ENCODE data around the gene HRH3. TPM values are rescaled to one million over a fixed set of nuclear protein-coding genes. Genes with fewer than 3 reads are reported as not detected.

The HRH3 gene
- total RNA-seq, 1 donor: not detected

DNA sequence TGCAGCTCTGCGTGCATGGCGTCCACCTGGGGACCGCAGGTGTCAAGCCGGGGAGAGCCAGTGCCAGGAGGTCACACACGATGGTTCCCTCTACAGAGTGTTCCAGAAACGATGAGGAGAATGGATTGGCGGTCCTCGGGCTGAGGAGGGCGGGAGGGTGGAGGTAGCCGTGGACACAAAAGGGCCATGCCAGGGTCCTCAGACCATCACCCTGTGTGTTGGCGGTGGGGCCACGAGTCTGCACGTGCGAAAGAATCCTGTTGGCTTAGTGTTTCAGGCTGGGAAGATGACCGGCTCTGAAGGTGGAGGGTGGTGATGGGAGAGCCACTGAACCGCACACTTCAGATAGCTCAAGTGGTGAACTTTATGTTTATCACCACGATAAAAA is 13.7 kb downstream of the HRH3 start:
- H3K4me1 ChIP-seq (ENCODE audit: insufficient read depth, low read length): no peaks in the 10 kb centered on the region
- no peaks in the 10 kb centered on the region for H3K9me3 ChIP-seq (ENCODE audit: low read depth, low read length)
- no peaks in the 10 kb centered on the region for H3K27me3 ChIP-seq (ENCODE audit: insufficient read depth, low read length)
- H3K4me3 ChIP-seq (ENCODE audit: low read length): no peak overlapping the region

DNA sequence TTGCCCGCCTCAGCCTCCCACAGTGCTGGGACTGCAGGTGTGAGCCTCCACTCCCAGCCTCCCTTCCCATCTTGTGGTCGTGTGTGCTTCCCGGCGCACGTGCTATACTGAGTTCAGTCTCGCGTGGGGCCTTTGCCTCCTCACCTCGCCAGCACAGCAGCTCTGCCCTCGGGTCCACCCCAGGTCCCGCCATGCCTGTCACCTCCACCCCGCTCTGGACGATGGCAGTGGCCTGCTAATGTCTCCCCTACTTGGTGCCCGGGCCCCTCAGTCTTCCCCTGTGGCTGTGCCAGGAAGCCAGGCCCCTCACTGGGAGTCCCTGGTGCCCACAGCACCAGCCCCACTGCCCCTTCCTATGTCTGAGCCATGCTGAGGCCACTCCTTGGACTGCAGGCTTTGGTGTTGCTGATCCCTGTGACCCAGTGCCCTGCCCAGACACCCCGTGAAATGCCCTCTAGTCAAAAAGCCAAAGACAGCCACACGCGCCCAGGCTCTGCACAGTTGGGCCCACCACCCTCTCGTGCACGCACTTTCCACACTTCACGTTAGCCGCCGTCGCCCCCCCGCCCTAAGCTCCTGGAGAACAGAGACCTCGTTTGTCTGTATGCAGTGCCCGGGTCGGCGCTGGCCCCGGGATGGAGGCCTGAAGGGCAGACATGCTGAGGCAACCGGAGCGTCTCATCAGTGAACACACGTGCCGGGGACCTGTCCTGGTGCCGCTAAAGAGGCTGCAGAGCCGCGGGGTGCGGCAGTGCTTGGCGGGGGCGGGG is 14.3 kb downstream of the HRH3 start:
- no peaks in the 10 kb centered on the region for H3K4me1 ChIP-seq (ENCODE audit: insufficient read depth, low read length)
- H3K4me3 ChIP-seq (ENCODE audit: low read length): no peak overlapping the region
- H3K27me3 ChIP-seq (ENCODE audit: insufficient read depth, low read length): no peaks in the 10 kb centered on the region
- no peaks in the 10 kb centered on the region for H3K9me3 ChIP-seq (ENCODE audit: low read depth, low read length)

DNA sequence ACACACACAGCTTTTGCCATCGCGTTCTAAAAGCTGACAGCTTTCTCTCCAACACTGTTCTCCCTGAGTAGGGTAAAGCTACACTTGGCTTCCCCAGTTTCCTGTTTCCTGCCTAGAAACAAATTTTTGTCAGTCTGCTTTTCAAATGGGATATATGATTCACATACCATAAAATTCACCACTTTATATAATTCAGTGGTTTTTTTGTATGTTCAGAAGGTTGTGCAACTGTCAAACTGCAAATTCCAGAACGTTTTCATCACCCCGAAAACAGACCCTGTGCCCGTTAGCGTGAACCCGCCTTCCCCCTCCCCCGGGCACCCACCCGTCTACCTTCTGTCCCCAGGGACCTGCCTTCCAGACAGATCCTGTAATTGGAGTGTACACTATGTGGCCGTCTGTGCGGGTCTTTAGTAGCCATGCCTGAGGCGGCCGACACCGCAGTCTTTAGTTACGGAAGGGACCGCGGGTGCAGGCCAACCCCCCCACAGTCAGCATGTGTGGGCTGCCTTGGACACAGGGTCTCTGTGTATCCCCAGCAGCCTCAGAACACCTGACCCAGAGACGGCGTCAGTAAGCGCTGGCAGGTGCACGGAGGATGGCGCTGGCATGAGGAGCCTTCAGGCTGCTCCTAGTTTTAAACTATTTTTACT is 16.6 kb downstream of the HRH3 start:
- Histone ChIP-seq H3K27me3 (ENCODE audit: insufficient read depth, low read length) (no peaks in the 10 kb centered on the region), H3K9me3 (ENCODE audit: low read depth, low read length) (no peaks in the 10 kb centered on the region), H3K4me3 (ENCODE audit: low read length) (no peak overlapping the region), H3K4me1 (ENCODE audit: insufficient read depth, low read length) (no peaks in the 10 kb centered on the region)

DNA sequence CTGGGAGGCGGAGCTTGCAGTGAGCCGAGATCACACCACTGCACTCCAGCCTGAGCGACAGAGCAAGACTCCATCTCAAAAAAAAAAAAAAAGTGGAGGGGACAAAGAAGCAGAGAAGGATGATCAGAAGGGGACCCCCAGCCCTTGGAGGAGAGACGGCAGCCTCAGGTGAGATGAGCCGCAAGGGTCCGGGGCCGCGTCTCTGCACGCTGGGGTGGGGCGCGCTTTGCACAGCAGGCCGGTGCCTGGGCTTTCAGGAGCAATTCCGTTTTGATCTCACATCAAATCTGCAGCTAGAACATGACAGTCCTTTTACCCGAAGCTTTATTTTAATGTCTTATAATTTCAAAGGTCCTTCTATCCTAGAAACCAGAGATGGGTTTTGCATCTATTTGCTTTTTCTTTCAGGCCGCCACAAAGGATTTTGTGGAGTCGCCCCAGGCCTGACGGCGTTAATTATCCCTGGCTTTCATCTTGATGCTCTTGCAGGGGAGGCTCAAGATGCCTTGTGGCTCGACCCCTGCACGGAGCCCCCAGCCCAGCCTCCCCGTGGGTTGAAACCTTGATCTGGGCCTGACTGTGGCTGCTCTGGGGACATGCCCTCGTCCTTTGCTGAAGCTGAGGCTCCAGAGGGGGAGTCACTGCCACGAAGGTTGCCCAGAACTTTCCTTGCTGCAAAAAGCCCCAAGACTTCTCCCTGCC is 17.3 kb downstream of the HRH3 start:
- Histone ChIP-seq H3K27me3 (ENCODE audit: insufficient read depth, low read length) (no peaks in the 10 kb centered on the region), H3K4me3 (ENCODE audit: low read length) (no peak overlapping the region), H3K4me1 (ENCODE audit: insufficient read depth, low read length) (no peaks in the 10 kb centered on the region), H3K9me3 (ENCODE audit: low read depth, low read length) (no peaks in the 10 kb centered on the region)

DNA sequence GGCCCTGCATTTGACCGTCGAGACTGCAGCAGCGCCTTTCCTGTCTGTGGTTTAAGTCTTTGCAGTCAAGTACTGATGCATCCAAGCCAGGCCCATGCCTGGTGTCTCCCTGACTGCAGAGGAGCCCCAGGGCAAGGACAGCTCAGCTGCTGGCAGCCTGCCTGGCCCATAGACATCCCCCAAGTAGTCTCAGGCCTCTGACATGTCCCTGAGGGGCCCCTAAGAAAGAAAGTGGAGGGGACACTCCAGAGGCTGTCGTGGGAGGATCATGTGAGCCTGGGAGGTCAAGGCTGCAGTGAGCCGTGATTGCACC is 18.0 kb downstream of the HRH3 start:
- Histone ChIP-seq H3K27me3 (ENCODE audit: insufficient read depth, low read length) (no peaks in the 10 kb centered on the region), H3K4me3 (ENCODE audit: low read length) (no peak overlapping the region), H3K4me1 (ENCODE audit: insufficient read depth, low read length) (no peaks in the 10 kb centered on the region), H3K9me3 (ENCODE audit: low read depth, low read length) (no peaks in the 10 kb centered on the region)

DNA sequence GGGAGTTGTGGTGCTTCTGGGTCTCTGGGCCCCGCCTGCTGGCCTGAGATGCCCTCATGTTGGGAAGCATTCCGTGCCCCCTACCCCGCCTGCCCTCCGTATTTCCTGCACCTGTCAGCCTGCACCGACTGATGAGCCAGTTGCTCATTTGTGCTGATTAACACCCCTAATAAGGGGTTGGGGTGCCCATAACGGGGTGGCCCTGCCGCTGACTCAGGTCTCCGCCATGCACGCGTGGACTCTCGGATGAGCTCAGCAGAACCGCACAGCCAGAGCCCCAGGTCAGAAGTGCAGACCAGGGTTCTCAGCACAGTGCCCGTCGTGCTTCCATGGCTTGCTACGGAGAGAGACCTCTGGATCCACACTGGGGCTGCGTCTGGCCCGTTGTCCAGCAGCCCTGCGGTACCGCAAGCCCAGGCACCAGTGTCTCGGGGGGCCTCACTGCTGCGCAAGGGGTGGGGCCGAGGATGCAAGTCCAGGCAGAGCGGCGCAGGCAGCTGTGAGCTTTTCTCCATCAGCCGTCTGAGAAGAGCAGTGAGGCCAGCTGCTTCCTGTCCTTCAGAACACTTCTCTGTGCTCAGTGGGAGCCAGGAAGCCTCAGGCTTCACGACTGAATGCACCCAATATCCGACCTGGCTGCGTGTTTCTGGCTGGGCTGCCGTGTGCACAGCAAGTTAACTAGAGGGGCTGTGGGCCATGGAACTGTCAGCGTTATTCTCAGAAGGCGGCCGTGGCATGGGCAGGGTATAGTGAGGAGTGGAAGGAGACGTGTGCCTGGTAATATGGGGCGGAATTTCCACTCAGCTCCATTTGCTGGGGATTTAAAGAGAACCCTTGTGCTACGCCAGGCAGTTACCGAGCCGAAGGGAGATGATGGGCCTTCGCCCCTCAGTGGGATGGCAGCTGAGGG is 18.6 kb downstream of the HRH3 start:
- Histone ChIP-seq H3K9me3 (ENCODE audit: low read depth, low read length) (no peaks in the 10 kb centered on the region), H3K27me3 (ENCODE audit: insufficient read depth, low read length) (no peaks in the 10 kb centered on the region), H3K4me1 (ENCODE audit: insufficient read depth, low read length) (no peaks in the 10 kb centered on the region), H3K4me3 (ENCODE audit: low read length) (no peak overlapping the region)

DNA sequence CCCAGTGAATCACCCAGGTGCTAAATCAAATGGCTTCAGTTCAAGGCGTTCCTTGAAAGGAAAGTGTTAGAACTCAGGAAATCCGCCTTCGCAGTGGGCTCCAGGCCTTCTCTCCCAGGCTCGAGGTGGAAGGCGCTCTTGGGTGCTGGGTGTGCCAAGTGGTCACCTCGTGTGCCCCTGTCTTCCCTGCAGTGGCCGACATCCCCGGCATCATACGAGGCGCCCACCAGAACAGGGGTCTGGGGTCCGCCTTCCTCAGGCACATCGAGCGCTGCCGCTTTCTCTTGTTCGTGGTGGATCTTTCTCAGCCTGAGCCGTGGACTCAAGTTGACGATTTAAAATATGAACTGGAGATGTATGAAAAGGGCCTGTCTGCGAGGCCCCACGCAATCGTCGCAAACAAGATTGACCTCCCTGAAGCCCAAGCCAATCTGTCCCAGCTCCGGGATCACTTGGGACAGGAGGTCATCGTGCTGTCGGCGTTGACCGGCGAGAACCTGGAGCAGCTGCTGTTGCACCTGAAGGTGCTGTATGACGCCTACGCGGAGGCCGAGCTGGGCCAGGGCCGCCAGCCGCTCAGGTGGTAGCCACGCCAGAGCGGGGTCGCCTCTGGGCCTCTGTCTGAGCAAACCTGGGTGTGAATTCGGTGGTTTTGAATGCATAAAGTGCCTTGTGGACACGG is 19.4 kb downstream of the HRH3 start:
- Histone ChIP-seq H3K27me3 (ENCODE audit: insufficient read depth, low read length) (no peaks in the 10 kb centered on the region), H3K4me1 (ENCODE audit: insufficient read depth, low read length) (no peaks in the 10 kb centered on the region), H3K4me3 (ENCODE audit: low read length) (no peak overlapping the region), H3K9me3 (ENCODE audit: low read depth, low read length) (no peaks in the 10 kb centered on the region)

DNA sequence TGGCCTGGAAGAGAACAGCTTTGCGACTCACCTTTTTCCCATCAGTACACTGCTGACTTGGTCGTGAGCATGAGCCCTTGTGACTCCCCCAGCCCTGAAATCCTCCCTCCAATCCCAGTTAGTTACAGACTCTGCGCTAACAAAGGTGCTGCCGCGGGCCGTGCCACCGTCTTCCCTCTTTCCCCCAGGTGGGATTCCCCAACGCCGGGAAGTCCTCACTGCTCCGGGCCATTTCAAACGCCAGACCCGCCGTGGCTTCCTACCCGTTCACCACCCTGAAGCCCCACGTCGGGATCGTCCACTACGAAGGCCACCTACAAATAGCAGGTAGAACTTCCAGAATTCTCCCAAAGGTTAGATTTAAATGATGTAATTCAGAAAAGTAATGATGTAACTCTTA is 21.1 kb downstream of the HRH3 start:
- Histone ChIP-seq H3K9me3 (ENCODE audit: low read depth, low read length) (no peaks in the 10 kb centered on the region), H3K4me3 (ENCODE audit: low read length) (no peak overlapping the region), H3K27me3 (ENCODE audit: insufficient read depth, low read length) (no peaks in the 10 kb centered on the region), H3K4me1 (ENCODE audit: insufficient read depth, low read length) (no peaks in the 10 kb centered on the region)

DNA sequence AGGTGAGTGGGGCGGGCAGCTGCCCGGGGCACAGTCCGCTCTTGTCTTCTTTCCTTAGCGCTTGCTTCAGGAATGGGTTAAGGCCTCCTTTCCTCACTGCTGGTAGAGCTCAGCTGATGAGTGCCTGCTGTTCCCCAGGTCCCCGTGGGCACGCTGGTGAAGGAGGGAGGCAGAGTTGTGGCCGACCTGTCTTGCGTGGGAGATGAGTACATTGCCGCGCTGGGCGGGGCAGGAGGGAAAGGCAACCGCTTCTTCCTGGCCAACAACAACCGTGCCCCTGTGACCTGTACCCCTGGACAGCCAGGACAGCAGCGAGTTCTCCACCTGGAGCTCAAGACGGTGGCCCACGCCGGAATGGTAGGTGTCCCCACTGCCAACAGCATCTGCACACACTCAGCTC is 21.6 kb downstream of the HRH3 start:
- Histone ChIP-seq H3K9me3 (ENCODE audit: low read depth, low read length) (no peaks in the 10 kb centered on the region), H3K4me1 (ENCODE audit: insufficient read depth, low read length) (no peaks in the 10 kb centered on the region), H3K27me3 (ENCODE audit: insufficient read depth, low read length) (no peaks in the 10 kb centered on the region), H3K4me3 (ENCODE audit: low read length) (no peak overlapping the region)

DNA sequence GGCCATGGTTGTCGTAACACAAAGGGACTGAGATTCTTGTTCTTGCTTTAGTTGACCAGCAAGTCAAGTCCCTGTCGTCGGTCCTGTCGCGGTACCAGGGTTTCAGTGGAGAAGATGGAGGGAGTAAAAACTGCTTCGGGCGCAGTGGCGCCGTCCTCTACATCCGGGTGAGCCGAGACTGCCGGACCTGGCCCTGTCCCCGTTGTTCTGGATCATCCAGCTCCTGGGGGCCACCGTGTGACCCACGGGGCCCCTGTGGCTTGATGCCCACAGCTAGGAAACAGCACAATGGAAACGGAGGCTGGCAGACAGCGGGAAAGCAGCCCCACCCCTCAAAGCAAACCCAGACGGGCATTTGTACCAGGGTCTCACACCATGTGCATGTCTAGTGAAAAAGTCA is 22.3 kb downstream of the HRH3 start:
- no peaks in the 10 kb centered on the region for H3K27me3 ChIP-seq (ENCODE audit: insufficient read depth, low read length)
- no peak overlapping the region for H3K4me3 ChIP-seq (ENCODE audit: low read length)
- H3K9me3 ChIP-seq (ENCODE audit: low read depth, low read length): no peaks in the 10 kb centered on the region
- no peaks in the 10 kb centered on the region for H3K4me1 ChIP-seq (ENCODE audit: insufficient read depth, low read length)

DNA sequence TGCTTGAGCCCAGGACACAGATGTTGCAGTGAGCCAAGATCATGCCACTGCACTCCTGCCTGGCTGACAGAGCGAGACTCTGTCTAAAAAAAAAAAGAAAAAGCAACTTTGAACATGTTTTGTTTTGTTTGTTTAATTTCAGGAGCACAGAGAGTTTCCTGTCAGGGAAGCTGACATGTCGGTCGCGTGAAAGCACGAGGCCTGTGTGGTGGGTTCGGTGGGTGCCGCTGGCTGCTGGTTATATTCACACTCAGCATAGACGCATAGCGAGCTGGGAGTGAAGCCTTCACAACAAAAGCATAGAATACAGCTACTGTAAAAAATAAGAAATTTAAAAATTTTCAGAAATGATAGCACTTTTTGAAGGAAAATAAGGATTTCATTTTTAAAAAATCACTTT is 22.8 kb downstream of the HRH3 start:
- no peaks in the 10 kb centered on the region for H3K9me3 ChIP-seq (ENCODE audit: low read depth, low read length)
- no peak overlapping the region for H3K4me3 ChIP-seq (ENCODE audit: low read length)
- H3K4me1 ChIP-seq (ENCODE audit: insufficient read depth, low read length): no peaks in the 10 kb centered on the region
- H3K27me3 ChIP-seq (ENCODE audit: insufficient read depth, low read length): no peaks in the 10 kb centered on the region

DNA sequence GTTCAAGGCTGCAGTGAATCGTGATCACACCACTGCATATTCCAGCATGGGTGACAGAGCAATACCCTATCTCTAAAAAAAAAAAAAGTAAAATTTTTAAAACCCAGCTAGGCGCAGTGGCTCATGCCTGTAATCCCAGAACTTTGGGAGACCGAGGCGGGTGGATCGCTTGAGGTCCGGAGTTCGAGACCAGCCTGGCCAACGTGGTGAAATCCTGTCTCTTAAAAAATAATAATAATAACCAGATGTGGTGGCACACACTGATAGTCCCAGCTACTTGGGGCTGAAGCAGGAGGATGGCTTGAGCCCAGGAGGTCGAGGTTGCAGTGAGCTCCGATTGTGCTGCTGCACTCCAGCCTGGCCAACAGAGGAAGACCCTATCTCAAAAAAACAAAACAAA is 23.8 kb downstream of the HRH3 start:
- H3K4me1 ChIP-seq (ENCODE audit: insufficient read depth, low read length): no peaks in the 10 kb centered on the region

DNA sequence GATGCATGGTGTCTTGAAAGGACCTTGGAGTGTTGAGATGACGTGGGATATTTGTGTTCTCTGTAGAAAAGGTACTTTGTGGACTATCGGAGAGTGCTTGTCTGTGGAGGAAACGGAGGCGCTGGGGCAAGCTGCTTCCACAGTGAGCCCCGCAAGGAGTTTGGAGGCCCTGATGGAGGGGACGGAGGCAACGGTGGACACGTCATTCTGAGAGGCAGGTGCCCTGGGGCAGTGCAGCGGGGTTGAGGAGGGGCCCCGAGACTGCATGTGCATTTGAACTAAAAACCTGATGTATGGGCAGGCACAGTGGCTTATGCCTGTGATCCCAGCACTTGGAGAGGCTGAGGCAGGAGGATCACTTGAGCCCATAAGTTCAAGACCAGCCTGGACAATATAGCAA is 24.3 kb downstream of the HRH3 start:
- no peak overlapping the region for H3K4me3 ChIP-seq (ENCODE audit: low read length)
- H3K27me3 ChIP-seq (ENCODE audit: insufficient read depth, low read length): no peaks in the 10 kb centered on the region
- no peaks in the 10 kb centered on the region for H3K4me1 ChIP-seq (ENCODE audit: insufficient read depth, low read length)
- no peaks in the 10 kb centered on the region for H3K9me3 ChIP-seq (ENCODE audit: low read depth, low read length)

More for the DNA sequence above, 23.8 kb downstream of the HRH3 start:
- H3K4me3 ChIP-seq (ENCODE audit: low read length): no peak overlapping the region
- H3K9me3 ChIP-seq (ENCODE audit: low read depth, low read length): no peaks in the 10 kb centered on the region
- no peaks in the 10 kb centered on the region for H3K27me3 ChIP-seq (ENCODE audit: insufficient read depth, low read length)

DNA sequence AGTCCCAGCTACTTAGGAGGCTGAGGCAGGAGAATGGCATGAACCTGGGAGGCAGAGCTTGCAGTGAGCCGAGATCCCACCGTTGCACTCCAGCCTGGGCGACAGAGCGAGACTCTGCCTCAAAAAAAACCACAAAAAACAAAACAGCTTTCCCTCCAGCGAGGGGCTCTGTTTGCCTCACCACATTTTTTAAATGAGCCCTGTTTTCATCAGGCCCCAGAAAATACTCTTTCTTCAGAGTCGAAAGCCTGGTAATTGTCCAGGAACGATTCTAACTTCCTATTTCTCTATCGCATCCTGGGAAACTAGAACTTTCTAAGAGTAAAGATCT is 25.0 kb downstream of the HRH3 start:
- no peaks in the 10 kb centered on the region for H3K4me1 ChIP-seq (ENCODE audit: insufficient read depth, low read length)
- no peaks in the 10 kb centered on the region for H3K27me3 ChIP-seq (ENCODE audit: insufficient read depth, low read length)
- H3K9me3 ChIP-seq (ENCODE audit: low read depth, low read length): no peaks in the 10 kb centered on the region
- H3K4me3 ChIP-seq (ENCODE audit: low read length): no peak overlapping the region
